Neuronal stem cell (in vitro differentiated cells): Measurements from ENCODE around the gene CCDC102B.
"Not testable (repeated sequence)": the region's sequence is repeated elsewhere in the genome, so short reads cannot be mapped to it uniquely, and the experiment has no call there.

Experiments used
- DNase-seq: peaks from one replicate; pipeline ENCODE4 v3.0.0-alpha.2; 2013; ENCODE audit warnings: low spot score
- H2AFZ ChIP-seq: one replicate; pipeline ENCODE4 v1.6.1; 2013; ENCODE audit warnings: mild to moderate bottlenecking, low read length, inconsistent platforms
- H2AK5ac ChIP-seq: 2 replicates; pipeline ENCODE4 v1.6.1; 2013; ENCODE audit warnings: low read depth, mild to moderate bottlenecking, inconsistent platforms, low read length, moderate library complexity, mixed read lengths
- H2BK120ac ChIP-seq: 2 replicates; pipeline ENCODE4 v1.6.1; 2013; ENCODE audit warnings: low read depth, mild to moderate bottlenecking, inconsistent platforms, low read length, moderate library complexity, mixed read lengths
- H2BK12ac ChIP-seq: one replicate; pipeline ENCODE4 v1.6.1; 2013; ENCODE audit warnings: low read length, inconsistent platforms
- H2BK15ac ChIP-seq: 2 replicates; pipeline ENCODE4 v1.6.1; 2013; ENCODE audit warnings: mild to moderate bottlenecking, low read length, inconsistent platforms, mixed read lengths
- H2BK5ac ChIP-seq: one replicate; pipeline ENCODE4 v1.6.1; 2013; ENCODE audit warnings: inconsistent platforms, mild to moderate bottlenecking, low read length, moderate library complexity
- H3K14ac ChIP-seq: one replicate; pipeline ENCODE4 v1.6.1; 2013; ENCODE audit warnings: low read length, inconsistent platforms
- H3K18ac ChIP-seq: 2 replicates; pipeline ENCODE4 v1.6.1; 2013; ENCODE audit warnings: low read length, inconsistent platforms
- H3K23ac ChIP-seq: 2 replicates; pipeline ENCODE4 v1.6.1; 2013; ENCODE audit warnings: low read depth, mild to moderate bottlenecking, mixed read lengths, low read length, inconsistent platforms; ENCODE audit not compliant: poor library complexity
- H3K27ac ChIP-seq: replicated peaks from 3 replicates; pipeline ENCODE4 v1.5.1; 2013; ENCODE audit warnings: low read length, inconsistent platforms
- H3K27me3 ChIP-seq, 3 experiments: 2 replicates each; pipeline ENCODE4 v1.6.1; 2013; ENCODE audit warnings: low read length in 3 of 3, mild to moderate bottlenecking in 2 of 3, inconsistent platforms in 1 of 3, low read depth in 1 of 3, mixed read lengths in 1 of 3, moderate library complexity in 1 of 3; ENCODE audit not compliant: control insufficient read depth in 3 of 3, insufficient read depth in 3 of 3
- H3K36me3 ChIP-seq, 2 donors: replicated peaks in 1 of 2; 2 replicates each; pipeline ENCODE4 v1.6.1; 2013; ENCODE audit warnings: low read length in 2 of 2; ENCODE audit not compliant: control insufficient read depth in 2 of 2, insufficient read depth in 2 of 2
- H3K4ac ChIP-seq: 2 replicates; pipeline ENCODE4 v1.6.1; 2013; ENCODE audit warnings: inconsistent platforms, mild to moderate bottlenecking, low read length, moderate library complexity
- H3K4me1 ChIP-seq, 2 donors: 1 replicate in 1 of 2; 2 replicates in 1 of 2; pipeline ENCODE4 v1.6.1; 2013; ENCODE audit warnings: low read length in 2 of 2, low read depth in 1 of 2; ENCODE audit not compliant: control insufficient read depth in 2 of 2, insufficient read depth in 1 of 2
- H3K4me2 ChIP-seq: one replicate; pipeline ENCODE4 v1.6.1; 2013; ENCODE audit warnings: mild to moderate bottlenecking, low read length, inconsistent platforms; ENCODE audit not compliant: insufficient read depth, poor library complexity, severe bottlenecking
- H3K4me3 ChIP-seq, 2 donors: 2 replicates each; pipeline ENCODE4 v1.5.1; 2013; ENCODE audit warnings: low read length in 2 of 2, mild to moderate bottlenecking in 2 of 2, inconsistent platforms in 1 of 2, moderate library complexity in 1 of 2
- H3K79me1 ChIP-seq: one replicate; pipeline ENCODE4 v1.6.1; 2013; ENCODE audit warnings: low read depth, mild to moderate bottlenecking, inconsistent platforms, low read length, moderate library complexity
- H3K9ac ChIP-seq: one replicate; pipeline ENCODE4 v1.6.1; 2013; ENCODE audit warnings: mild to moderate bottlenecking, low read depth, low read length, inconsistent platforms; ENCODE audit not compliant: poor library complexity
- H3K9me3 ChIP-seq, 2 donors: replicated peaks in 1 of 2; 2 replicates each; pipeline versions ENCODE3 to v1.6.1; 2013; ENCODE audit warnings: low read length in 2 of 2, mild to moderate bottlenecking in 2 of 2, inconsistent platforms in 1 of 2, low read depth in 1 of 2, mixed read lengths in 1 of 2, moderate library complexity in 1 of 2; ENCODE audit not compliant: control insufficient read depth in 2 of 2, insufficient read depth in 1 of 2
- H4K8ac ChIP-seq: one replicate; pipeline ENCODE4 v1.6.1; 2013; ENCODE audit warnings: low read depth, mild to moderate bottlenecking, inconsistent platforms, low read length, moderate library complexity
- H4K91ac ChIP-seq: one replicate; pipeline ENCODE4 v1.6.1; 2013; ENCODE audit warnings: low read length, low read depth, mild to moderate bottlenecking, inconsistent platforms; ENCODE audit not compliant: poor library complexity
- WGBS, 2 donors: extraction: QIAGEN DNeasy Blood & Tissue Kit; methylation state at CpG; one replicate each; pipeline ENCODE4 v1.1.7; 2013; ENCODE audit warnings: missing lambda C conversion rate in 2 of 2, mixed read lengths in 1 of 2; ENCODE audit not compliant: insufficient read length in 2 of 2, insufficient replicate concordance in 1 of 2; ENCODE audit errors: extremely low coverage in 2 of 2; 5-methylcytosine and 5-hydroxymethylcytosine counted together

Gene CCDC102B

GRCh38 chr18:68879947-68880346 lies 82.1 kb downstream of the CCDC102B start:
- H4K91ac ChIP-seq, H2AFZ ChIP-seq, H2BK15ac ChIP-seq, H3K36me3 ChIP-seq, H2BK120ac ChIP-seq, H2BK5ac ChIP-seq, H3K4me3 ChIP-seq, H3K14ac ChIP-seq, H3K4ac ChIP-seq, H3K4me1 ChIP-seq, H3K4me2 ChIP-seq, H3K79me1 ChIP-seq, DNase-seq, H2BK12ac ChIP-seq, H2AK5ac ChIP-seq, H3K9ac ChIP-seq, H3K9me3 ChIP-seq, H3K27ac ChIP-seq, H4K8ac ChIP-seq, H3K23ac ChIP-seq, H3K27me3 ChIP-seq, H3K18ac ChIP-seq: not testable (repeated sequence)
- no CpG with 5 or more reads among the region's 21 CpGs for WGBS, 2 donors

DNA sequence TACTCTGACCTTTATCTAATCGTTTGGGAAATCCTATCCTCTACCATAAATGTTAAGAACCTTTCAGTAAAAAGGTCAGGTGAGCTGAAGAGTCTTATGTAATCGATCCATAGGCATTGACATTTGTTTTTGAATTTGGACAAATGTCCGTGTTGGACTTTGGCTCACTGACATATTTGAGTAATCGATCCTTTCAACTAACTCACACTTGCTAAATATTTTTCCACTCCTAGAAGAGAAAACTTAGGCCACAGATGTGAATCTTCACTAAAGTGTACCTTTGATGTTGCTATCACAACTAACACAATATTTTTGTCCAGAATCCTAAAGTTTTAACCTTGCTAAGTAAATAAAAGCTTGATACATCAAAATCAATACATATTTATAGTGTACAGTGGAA lies 89.5 kb downstream of the CCDC102B start:
- no CpG with 5 or more reads among the region's 4 CpGs for WGBS, 2 donors
- no peaks in the 10 kb centered on the region for H3K9me3 ChIP-seq
- no peaks in the 10 kb centered on the region for H3K36me3 ChIP-seq

DNA sequence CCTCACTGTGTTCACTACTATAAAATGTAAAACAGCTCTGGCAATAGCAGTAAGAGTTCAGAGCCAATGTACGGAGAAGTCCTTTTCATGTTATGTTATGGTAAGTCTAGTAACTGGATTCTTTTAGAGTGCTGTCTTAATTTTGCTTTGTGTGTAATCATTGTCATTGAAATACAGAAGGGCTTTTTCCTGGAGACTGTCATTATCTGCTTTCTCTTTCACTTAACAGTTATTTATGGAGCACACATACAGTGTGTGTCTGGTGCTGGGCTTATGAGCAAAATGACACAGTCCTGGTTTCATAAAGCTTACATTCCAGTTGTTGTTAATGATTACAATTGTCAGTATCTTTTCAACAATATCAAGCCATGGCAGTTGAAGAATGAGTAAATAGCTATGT lies 95.5 kb downstream of the CCDC102B start:
- DNase-seq = no peak
- Histone ChIP-seq H2BK120ac (no peak overlapping the region), H2AFZ (no peak overlapping the region), H3K4me2 (no peak overlapping the region), H2AK5ac (no peak overlapping the region), H2BK12ac (no peak overlapping the region), H3K14ac (no peak overlapping the region), H3K27me3 (no peaks in the 10 kb centered on the region), H2BK5ac (no peak overlapping the region), H3K36me3 (no peaks in the 10 kb centered on the region), H3K4me1 (no peaks in the 10 kb centered on the region), H3K27ac (no peak overlapping the region), H4K91ac (no peak overlapping the region), H3K4me3 (no peak overlapping the region), H2BK15ac (no peak overlapping the region), H3K4ac (no peak overlapping the region), H3K79me1 (no peaks in the 10 kb centered on the region), H3K9me3 (no peaks in the 10 kb centered on the region), H3K18ac (no peak overlapping the region), H3K9ac (no peak overlapping the region), H4K8ac (no peak overlapping the region), H3K23ac (no peak overlapping the region)
- WGBS, 2 donors = no CpG with 5 or more reads among the region's 1 CpG

More for the DNA sequence above, 89.5 kb downstream of the CCDC102B start:
- Histone ChIP-seq H3K14ac (no peak overlapping the region), H3K27ac (no peak overlapping the region), H2BK12ac (no peak overlapping the region), H3K18ac (no peak overlapping the region), H4K8ac (no peak overlapping the region), H3K4ac (no peak overlapping the region), H3K4me3 (no peak overlapping the region), H3K4me1 (no peaks in the 10 kb centered on the region), H3K23ac (no peak overlapping the region), H3K9ac (no peak overlapping the region), H2AK5ac (no peak overlapping the region), H3K27me3 (no peaks in the 10 kb centered on the region), H2BK15ac (no peak overlapping the region), H2BK120ac (no peak overlapping the region), H3K4me2 (no peak overlapping the region), H2AFZ (no peak overlapping the region), H4K91ac (no peak overlapping the region), H3K79me1 (no peaks in the 10 kb centered on the region), H2BK5ac (no peak overlapping the region)
- DNase-seq = no peak

- Histone ChIP-seq H2BK5ac (no peak overlapping the region), H3K18ac (no peak overlapping the region), H2AFZ (no peak overlapping the region), H3K79me1 (no peaks in the 10 kb centered on the region), H3K4me2 (no peak overlapping the region), H4K91ac (no peak overlapping the region), H3K9me3 (no peaks in the 10 kb centered on the region), H3K36me3 (no peaks in the 10 kb centered on the region), H4K8ac (no peak overlapping the region), H3K23ac (no peak overlapping the region), H3K27me3 (no peaks in the 10 kb centered on the region), H3K4ac (no peak overlapping the region), H2BK12ac (no peak overlapping the region), H3K4me3 (no peak overlapping the region), H3K4me1 (no peaks in the 10 kb centered on the region), H2BK120ac (no peak overlapping the region), H3K14ac (no peak overlapping the region), H3K27ac (no peak overlapping the region), H3K9ac (no peak overlapping the region), H2BK15ac (no peak overlapping the region), H2AK5ac (no peak overlapping the region)
- no peak for DNase-seq
- WGBS, 2 donors = no CpG with 5 or more reads among the region's 4 CpGs
Observed at GRCh38 chr18:68897286-68897685, 99.4 kb downstream of the CCDC102B start.
